Activated T-cell treated with anti-CD3 and anti-CD28 coated beads for 1 hour (primary cell): Measurements from ENCODE around the gene CTDSPL.
A peak's percentile ranks its signal among the peaks of the same experiment; 100 is the strongest.
"Not testable (repeated sequence)": the region's sequence is repeated elsewhere in the genome, so short reads cannot be mapped to it uniquely, and the experiment has no call there.

ENCODE experiments used
- DNase-seq: peaks from one replicate; pipeline ENCODE4 v3.0.0-alpha.2; 2020; ENCODE audit warnings: low read depth

The CTDSPL gene

GRCh38 chr3:37968813-37969595, 107.3 kb downstream of the CTDSPL start:
- no peak for DNase-seq

- DNase-seq = no peak
Observed at GRCh38 chr3:37969596-37970100, 108.0 kb downstream of the CTDSPL start.

- DNase-seq = no peak
Observed at GRCh38 chr3:37970802-37971201, 109.1 kb downstream of the CTDSPL start.

DNA sequence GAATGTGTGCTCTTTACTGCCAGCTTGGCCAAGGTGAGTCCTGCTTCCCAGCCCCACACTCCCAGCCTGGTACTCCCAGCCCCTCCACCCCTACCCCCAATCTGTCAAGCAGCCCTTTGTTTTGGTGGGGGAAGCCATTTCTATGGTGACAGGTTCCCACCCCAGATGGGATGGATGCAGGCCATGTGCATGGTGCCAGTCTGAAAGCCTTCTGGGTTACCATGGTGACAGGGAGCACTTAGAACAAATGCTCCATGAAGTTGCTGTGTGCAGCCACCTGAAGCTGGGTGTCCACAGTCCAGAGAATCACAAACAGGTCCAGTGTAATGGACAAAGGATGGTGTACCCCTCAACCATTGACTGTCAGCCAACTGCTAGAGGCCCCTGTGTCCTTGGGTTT, 109.8 kb downstream of the CTDSPL start:
- DNase-seq = no peak

DNA sequence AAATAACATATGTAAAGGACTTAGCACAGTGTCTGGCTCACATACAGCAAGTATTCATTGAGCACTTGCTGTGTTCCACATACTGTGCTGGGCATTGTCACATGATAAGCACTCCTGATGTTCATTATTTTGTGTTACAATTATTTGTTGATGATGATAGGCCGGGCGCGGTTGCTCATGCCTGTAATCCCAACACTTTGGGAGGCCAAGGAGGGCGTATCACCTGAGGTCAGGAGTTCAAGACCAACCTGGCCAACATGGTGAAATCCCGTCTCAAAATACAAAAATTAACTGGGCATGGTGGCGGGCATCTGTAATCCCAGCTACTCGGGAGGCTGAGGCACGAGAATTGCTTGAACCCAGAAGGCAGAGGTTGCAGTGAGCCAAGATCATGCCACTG, 110.4 kb downstream of the CTDSPL start:
- not testable (repeated sequence) for DNase-seq

DNA sequence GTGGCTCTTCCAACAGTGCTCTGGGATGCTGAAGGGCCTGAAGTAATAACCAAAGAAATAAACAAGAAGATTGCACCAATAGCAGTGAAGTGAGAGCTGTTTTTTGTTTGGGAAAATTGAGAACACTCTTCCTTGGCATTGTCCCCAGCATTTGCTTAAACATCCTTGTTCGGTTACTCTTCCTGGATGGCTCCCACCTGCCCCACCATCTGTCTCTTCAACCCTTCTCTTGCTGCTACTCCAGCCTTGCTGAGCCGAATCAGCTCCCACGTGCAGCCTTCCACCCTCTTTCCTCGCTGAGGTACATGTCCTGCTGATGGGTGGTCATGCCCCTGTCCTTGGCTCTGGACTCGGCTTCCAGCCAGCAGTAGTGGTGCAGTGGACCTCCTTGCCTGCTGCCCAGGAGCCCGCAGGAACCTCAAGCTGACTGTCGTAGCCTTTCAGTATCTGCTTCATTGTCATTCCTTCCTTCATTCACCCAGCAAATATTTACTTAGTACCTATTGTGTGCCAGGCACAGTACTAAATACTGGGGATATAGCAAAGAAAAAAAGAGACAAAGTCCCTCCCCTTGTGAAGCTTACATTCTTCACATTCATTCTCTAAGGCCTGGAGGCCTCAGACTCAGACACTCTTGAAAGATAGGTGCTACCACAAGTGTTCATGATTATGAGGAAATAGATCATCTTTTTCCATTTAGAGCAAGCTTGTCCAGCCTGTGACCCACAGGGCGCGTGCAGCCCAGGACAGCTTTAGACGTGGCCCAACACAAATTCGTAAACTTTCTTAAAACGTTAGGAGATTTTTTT, 111.8 kb downstream of the CTDSPL start:
- DNase-seq = no peak

DNA sequence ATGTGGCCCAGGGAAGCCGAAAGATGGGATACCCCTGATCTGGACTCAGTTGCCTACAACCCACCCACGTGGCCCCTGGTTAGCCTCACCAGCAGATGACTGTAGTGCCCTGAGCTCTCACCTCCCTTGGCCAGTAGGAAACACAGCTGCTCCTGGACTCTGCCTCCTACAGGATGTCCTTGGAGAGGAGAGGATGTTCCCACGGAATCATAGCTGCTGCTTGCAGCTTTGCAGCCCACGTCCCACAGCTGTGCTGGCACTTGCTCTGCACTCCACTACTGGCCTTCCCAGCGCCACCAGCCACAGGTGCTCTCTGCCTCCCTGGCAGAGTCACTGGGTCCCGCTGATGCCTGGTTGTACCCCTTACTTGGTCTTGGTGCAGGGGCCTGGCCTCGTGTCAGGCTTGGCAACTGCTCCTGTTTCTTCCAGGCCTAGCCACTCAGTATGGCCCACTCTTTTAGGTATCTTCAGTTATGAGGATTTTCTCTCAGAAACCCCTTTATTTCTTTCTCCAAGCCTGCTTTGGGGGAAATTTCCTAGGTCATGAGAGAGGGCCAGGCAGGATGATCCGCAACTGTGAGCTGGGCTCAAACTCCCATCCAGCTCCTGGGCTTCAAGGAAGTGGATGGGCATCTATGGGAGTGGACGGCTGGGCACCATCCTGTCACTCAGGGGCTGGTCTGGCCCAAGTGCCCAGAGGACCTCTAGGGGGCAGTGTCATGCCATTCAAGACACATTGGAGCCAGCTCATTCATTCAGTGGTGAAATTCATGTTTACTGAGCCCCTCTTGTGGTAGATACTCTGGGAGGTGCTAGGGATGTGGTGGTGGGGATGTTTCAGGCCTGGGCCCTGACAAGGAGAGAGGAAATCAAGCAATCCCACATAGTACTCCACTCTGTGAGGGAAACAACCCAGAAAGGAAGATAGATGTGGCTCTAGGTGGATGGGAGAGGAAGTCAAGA, 112.7 kb downstream of the CTDSPL start:
- peak; percentile 59 for DNase-seq

GRCh38 chr3:37979541-37980461, 118.1 kb downstream of the CTDSPL start:
- no peak for DNase-seq

DNA sequence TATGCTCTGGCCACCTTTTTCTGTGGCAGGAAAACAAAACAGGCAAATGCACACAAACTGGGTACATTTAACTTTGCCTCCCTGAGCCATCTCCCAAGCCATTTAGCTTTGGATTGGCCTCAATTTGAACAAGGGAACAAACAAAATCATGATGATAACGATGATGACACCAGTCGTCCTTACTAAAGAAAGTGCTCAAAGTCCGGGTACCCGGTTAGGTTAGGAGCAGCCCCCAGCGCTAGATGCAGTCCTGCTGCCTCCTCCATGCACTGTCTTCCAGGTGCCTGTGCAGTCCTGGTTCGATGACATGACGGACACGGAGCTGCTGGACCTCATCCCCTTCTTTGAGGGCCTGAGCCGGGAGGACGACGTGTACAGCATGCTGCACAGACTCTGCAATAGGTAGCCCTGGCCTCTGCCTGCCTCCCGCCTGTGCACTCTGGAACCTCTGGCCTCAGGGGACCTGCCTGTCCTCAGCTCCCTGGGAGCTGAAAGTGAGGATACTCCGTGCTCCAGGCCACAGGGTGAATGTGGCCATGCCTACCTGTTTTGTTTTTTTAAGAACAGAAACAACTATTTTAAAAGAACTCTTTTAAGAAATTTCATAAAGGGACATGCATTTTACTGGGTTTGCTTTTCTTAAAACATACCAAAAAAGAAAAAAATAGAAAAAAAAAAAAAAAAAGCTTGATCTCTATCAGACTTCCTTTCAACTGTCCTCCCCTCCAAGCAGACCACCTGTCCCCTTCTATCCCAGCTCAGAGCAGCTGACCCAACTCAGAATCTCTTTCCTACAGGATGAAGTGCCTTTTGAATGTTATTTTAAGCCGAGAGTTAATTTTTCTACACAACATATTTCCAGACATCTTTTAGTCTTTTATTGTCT, 119.0 kb downstream of the CTDSPL start:
- DNase-seq = no peak

DNA sequence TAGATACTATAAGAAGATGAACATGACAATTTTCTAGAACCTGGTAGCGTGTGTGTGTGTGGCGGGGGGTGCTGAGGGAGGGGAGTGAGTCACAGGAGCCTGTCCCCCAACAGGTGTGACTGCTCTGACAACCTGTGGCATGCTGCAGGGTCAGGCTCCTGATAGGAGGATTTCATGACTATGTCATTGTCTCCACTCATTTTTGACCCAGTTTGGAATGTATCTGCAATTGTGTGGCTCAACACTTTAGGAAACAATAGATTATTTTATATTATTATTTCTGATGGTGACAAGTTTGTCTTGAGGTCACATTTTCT, 119.6 kb downstream of the CTDSPL start:
- DNase-seq = no peak

GRCh38 chr3:37982331-37982730, 120.7 kb downstream of the CTDSPL start:
- DNase-seq = no peak

GRCh38 chr3:37984051-37984450, 122.4 kb downstream of the CTDSPL start:
- DNase-seq = no peak

- DNase-seq = no peak
Observed at GRCh38 chr3:37984596-37984995, 122.9 kb downstream of the CTDSPL start.

DNA sequence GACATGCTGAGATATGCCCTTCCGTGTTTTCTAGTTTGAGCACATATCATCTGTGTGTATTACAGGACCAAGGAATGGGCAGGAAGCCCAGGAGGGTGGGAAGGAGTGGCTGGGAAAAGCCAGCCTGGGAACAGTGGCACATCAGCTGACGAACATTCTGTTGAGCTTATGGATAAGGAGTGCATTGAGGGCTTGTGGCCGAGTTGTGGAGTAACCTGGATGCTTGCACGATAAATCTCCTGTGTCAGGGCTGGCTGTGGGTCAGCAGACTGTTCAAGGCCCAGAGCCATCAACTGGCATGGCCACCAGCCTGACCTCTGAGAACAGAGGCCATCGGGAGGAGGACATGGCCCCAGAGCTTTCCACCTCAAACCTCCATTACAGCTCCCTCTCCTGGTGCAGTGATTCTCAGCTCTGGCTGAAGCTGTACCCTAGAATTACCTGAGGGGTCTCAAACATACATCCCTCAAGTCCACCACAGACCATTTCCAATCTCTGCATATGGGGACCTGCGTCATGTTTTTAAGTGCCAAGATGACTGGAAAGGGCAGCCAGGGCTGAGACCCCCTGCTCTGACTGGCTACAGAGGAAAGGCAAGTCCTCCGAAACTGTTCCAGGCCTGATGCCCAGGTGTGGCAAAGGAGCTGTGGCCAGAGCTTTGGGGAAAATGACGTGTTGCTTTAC, 124.1 kb downstream of the CTDSPL start:
- DNase-seq = no peak

DNA sequence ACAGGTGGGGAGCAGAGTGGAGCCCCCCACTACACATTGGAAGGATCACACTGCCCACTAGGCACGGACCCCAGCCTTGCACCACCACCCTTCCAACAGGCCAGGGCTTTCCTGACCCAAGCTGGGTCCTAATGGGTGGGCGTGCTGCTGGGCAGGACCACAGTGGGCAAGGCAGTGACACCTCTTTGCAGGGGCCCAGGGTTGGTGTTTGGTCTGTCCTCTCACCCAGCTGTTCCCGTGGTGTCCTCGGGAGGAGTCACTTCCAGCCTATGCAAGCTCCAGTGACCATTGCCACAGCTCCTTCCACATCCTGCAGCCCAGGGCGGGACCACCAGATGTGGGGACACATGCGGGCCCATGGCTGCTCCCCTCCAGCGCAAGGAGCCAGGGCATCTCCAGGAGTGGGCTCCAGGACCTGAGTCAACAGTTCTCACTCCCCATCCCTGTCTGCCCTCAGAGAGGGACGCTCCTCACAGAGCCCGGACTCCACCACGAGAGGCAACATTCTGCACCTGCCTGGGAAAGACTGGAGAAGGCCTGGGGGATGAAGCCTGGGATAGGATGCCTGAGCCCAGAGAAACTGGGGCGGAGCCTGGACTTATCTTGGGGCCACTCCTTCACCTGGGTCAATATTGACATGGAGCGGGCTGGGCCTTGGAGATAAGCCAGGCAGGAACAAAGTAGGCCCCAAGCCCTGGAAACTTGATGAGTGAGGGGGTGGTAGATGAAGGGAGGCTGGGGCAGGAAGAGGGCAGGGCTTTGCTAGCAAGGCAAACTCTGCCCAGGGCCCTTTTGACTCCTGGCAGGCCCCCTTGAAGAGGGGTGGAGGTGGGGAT, 125.0 kb downstream of the CTDSPL start:
- DNase-seq = no peak

DNA sequence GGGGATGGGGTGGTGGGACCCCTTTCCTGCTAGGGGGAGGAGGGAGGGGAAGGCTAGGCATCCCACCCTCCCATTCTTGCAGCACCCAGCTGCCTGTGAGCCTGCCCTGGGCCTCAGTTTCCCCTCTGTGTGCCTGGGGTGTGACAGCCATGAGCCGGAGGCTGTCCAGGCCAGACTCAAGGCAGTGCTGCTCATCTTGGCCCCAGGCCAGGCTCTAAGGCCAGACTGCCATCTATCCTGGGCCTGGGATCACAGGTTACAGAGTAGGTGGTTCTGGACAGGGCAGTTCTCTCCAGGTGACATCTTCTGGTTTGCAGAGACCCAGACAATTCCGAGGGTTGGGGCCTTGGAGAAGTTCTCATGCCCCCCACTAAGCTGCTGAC, 125.6 kb downstream of the CTDSPL start:
- no peak for DNase-seq

DNA sequence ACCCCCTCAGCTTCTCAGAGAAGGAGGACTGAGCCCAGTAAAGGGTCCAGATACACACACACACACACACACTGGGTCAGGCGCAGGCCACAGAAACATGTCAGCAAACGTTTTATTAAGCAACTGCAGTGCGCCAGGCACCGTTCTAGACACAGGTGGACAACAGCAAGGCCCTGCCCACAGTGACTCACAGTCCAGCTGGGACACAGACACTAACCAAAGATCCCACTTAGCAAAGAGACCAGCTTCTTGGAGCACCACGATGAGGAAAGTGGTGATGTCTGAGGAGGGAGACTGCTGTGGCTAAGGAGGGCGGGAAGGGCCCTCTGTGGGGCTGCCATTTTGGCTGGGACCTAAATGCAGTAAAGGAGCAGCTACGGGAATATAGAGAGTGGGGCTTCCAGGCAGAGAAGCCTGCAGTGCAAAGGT, 126.1 kb downstream of the CTDSPL start:
- DNase-seq = no peak

DNA sequence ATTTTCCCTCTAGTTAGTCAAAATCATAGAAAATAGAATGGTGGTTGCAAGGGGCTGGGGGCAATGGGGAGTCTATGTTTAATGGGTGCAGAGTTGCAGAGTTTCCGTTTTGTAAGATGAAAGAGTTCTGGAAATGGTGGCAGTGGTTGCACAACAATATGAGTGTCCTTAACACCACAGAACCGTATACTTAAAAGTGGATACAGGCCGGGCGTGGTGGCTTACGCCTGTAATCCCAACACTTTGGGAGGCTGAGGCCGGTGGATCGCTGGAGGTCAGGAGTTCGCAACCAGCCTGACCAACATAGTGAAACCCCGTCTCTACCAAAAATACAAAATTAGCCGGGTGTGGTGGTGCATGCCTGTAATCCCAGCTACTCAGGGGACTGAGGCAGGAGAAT, 126.7 kb downstream of the CTDSPL start:
- DNase-seq = not testable (repeated sequence)
